Measurements from ENCODE around the gene PACRG. TPM values are rescaled to one million over a fixed set of nuclear protein-coding genes. Genes with fewer than 3 reads are reported as not detected.

Gene PACRG
- total and polyA plus RNA-seq, 2 of the 13 experiments (the other 11 are each of a cell fraction or from before 2014, with no cell fraction given), result 0.13 TPM; not detected in 1

- TF ChIP-seq, protein P1, sequence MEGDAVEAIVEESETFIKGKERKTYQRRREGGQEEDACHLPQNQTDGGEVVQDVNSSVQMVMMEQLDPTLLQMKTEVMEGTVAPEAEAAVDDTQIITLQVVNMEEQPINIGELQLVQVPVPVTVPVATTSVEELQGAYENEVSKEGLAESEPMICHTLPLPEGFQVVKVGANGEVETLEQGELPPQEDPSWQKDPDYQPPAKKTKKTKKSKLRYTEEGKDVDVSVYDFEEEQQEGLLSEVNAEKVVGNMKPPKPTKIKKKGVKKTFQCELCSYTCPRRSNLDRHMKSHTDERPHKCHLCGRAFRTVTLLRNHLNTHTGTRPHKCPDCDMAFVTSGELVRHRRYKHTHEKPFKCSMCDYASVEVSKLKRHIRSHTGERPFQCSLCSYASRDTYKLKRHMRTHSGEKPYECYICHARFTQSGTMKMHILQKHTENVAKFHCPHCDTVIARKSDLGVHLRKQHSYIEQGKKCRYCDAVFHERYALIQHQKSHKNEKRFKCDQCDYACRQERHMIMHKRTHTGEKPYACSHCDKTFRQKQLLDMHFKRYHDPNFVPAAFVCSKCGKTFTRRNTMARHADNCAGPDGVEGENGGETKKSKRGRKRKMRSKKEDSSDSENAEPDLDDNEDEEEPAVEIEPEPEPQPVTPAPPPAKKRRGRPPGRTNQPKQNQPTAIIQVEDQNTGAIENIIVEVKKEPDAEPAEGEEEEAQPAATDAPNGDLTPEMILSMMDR (CRISPR knock-in tag; IDR thresholded peaks at IDR 0.05), result peak; percentile 73
- 0 out of 2 replicates have a peak, but pooled peaks have one; percentile 25 for TF ChIP-seq ZNF124 (CRISPR knock-in tag; IDR thresholded peaks at IDR 0.05)
- TF ChIP-seq ELF4 (CRISPR knock-in tag; IDR thresholded peaks at IDR 0.05; ENCODE audit: borderline replicate concordance), result no peak
- TF ChIP-seq, protein P2, sequence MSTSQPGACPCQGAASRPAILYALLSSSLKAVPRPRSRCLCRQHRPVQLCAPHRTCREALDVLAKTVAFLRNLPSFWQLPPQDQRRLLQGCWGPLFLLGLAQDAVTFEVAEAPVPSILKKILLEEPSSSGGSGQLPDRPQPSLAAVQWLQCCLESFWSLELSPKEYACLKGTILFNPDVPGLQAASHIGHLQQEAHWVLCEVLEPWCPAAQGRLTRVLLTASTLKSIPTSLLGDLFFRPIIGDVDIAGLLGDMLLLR (CRISPR knock-in tag; IDR thresholded peaks at IDR 0.05), result no peak
- TF ChIP-seq ETV5 (CRISPR knock-in tag; IDR thresholded peaks at IDR 0.05; ENCODE audit: borderline replicate concordance), result no peak
- no peak for TF ChIP-seq PHF21A (CRISPR knock-in tag; IDR thresholded peaks at IDR 0.05)
- TF ChIP-seq PHF5A (CRISPR knock-in tag; IDR thresholded peaks at IDR 0.05; ENCODE audit: low read depth, unreplicated experiment), result no peak
- TF ChIP-seq ZNF615 (CRISPR knock-in tag; IDR thresholded peaks at IDR 0.05; ENCODE audit: borderline replicate concordance), result no peak
- no peak for TF ChIP-seq ETS1 (CRISPR knock-in tag; IDR thresholded peaks at IDR 0.05)
- no peak for TF ChIP-seq SOX6 (IDR thresholded peaks at IDR 0.05)
- TF ChIP-seq SOX6 (CRISPR knock-in tag; IDR thresholded peaks at IDR 0.05), result peak; percentile 39; the same call in 1 of the 2 replicates
- TF ChIP-seq, protein P3, sequence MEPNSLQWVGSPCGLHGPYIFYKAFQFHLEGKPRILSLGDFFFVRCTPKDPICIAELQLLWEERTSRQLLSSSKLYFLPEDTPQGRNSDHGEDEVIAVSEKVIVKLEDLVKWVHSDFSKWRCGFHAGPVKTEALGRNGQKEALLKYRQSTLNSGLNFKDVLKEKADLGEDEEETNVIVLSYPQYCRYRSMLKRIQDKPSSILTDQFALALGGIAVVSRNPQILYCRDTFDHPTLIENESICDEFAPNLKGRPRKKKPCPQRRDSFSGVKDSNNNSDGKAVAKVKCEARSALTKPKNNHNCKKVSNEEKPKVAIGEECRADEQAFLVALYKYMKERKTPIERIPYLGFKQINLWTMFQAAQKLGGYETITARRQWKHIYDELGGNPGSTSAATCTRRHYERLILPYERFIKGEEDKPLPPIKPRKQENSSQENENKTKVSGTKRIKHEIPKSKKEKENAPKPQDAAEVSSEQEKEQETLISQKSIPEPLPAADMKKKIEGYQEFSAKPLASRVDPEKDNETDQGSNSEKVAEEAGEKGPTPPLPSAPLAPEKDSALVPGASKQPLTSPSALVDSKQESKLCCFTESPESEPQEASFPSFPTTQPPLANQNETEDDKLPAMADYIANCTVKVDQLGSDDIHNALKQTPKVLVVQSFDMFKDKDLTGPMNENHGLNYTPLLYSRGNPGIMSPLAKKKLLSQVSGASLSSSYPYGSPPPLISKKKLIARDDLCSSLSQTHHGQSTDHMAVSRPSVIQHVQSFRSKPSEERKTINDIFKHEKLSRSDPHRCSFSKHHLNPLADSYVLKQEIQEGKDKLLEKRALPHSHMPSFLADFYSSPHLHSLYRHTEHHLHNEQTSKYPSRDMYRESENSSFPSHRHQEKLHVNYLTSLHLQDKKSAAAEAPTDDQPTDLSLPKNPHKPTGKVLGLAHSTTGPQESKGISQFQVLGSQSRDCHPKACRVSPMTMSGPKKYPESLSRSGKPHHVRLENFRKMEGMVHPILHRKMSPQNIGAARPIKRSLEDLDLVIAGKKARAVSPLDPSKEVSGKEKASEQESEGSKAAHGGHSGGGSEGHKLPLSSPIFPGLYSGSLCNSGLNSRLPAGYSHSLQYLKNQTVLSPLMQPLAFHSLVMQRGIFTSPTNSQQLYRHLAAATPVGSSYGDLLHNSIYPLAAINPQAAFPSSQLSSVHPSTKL (CRISPR knock-in tag; IDR thresholded peaks at IDR 0.05), result peak; percentile 16; the same call in 1 of the 2 replicates
- no peak for TF ChIP-seq ZNF674 (CRISPR knock-in tag; IDR thresholded peaks at IDR 0.05; ENCODE audit: low read depth)
- no peak for TF ChIP-seq ATF1 (CRISPR knock-in tag; IDR thresholded peaks at IDR 0.05)
- no peak for TF ChIP-seq ZNF609 (CRISPR knock-in tag; IDR thresholded peaks at IDR 0.05; ENCODE audit: borderline replicate concordance)
- TF ChIP-seq, protein P4, sequence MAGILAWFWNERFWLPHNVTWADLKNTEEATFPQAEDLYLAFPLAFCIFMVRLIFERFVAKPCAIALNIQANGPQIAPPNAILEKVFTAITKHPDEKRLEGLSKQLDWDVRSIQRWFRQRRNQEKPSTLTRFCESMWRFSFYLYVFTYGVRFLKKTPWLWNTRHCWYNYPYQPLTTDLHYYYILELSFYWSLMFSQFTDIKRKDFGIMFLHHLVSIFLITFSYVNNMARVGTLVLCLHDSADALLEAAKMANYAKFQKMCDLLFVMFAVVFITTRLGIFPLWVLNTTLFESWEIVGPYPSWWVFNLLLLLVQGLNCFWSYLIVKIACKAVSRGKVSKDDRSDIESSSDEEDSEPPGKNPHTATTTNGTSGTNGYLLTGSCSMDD (CRISPR knock-in tag; IDR thresholded peaks at IDR 0.05), result no peak
Measured at GRCh38 chr6:162856885-162857284, 129.1 kb downstream of the PACRG start (continued).
